Activated CD8-positive, alpha-beta T cell treated with anti-CD3 and anti-CD28 coated beads, Interleukin-2, amount 10 ng/mL, durations not matched to agents 7 days and 5 days (primary cell): ENCODE results near the gene UST. TPM values are rescaled to one million over a fixed set of nuclear protein-coding genes. Genes with fewer than 3 reads are reported as not detected.

Experiments used
- ATAC-seq: fragments of 150-1000 bp; cut with Tn5 transposase; one replicate; pipeline ENCODE4 v1.10.0; 2021; ENCODE audit warnings: moderate library complexity
- CTCF ChIA-PET: fragments of 350-600 bp; sonication (Branson Sonifier 250); formaldehyde crosslinking; loops from one replicate; lab custom pipeline; 2021; ENCODE audit warnings: antibody characterized with exemption; lab: Charles Lee
- POLR2A ChIA-PET: fragments of 350-600 bp; sonication (Branson Sonifier 250); formaldehyde crosslinking; loops from one replicate; lab custom pipeline; 2021; ENCODE audit warnings: antibody characterized with exemption; lab: Charles Lee
- DNase-seq: peaks from one replicate; pipeline ENCODE4 v3.0.0-alpha.2; 2020
- H3K27ac Mint-ChIP-seq: one replicate; pipeline ENCODE4 v1.8.0; 2021; ENCODE audit warnings: mild to moderate bottlenecking, mixed read lengths
- H3K27me3 Mint-ChIP-seq: one replicate; pipeline ENCODE4 v1.8.0; 2021; ENCODE audit warnings: low read depth, mixed read lengths
- H3K36me3 Mint-ChIP-seq: one replicate; pipeline ENCODE4 v1.8.0; 2021; ENCODE audit warnings: low read depth, mixed read lengths
- H3K4me1 Mint-ChIP-seq: one replicate; pipeline ENCODE4 v1.8.0; 2021; ENCODE audit warnings: low read depth, mixed read lengths
- H3K4me3 Mint-ChIP-seq: one replicate; pipeline ENCODE4 v1.8.0; 2021; ENCODE audit warnings: mild to moderate bottlenecking, mixed read lengths
- H3K9me3 Mint-ChIP-seq: one replicate; pipeline ENCODE4 v1.8.0; 2022; ENCODE audit warnings: mixed read lengths; ENCODE audit not compliant: insufficient read depth
- total RNA-seq, 2 experiments: library from RNA; stranded (reverse); gene quantifications; one replicate each; pipeline ENCODE4 v1.2.3, GENCODE V29; 2021

The UST gene
- total RNA-seq, 2 experiments from 2014 or later: 0.16 to 0.42 TPM

GRCh38 chr6:148711833-148712654 lies 34.8 kb upstream of the UST start:
- Mint-ChIP-seq H3K36me3 (no peaks in the 10 kb centered on the region), H3K27me3 (peaks cover 4% of the 10 kb centered on the region), H3K27ac (no peak overlapping the region), H3K4me1 (no peaks in the 10 kb centered on the region), H3K9me3 (peaks cover 14% of the 10 kb centered on the region), H3K4me3 (no peak overlapping the region)
- no peak for DNase-seq
- ChIA-PET POLR2A (no interaction called here), CTCF (no interaction called here)
- ATAC-seq: no peak

GRCh38 chr6:148713033-148713738 lies 33.6 kb upstream of the UST start:
- POLR2A ChIA-PET: no interaction called here
- Mint-ChIP-seq H3K9me3 (peaks cover 14% of the 10 kb centered on the region), H3K4me3 (no peak overlapping the region), H3K36me3 (no peaks in the 10 kb centered on the region), H3K27ac (no peak overlapping the region), H3K4me1 (no peaks in the 10 kb centered on the region), H3K27me3 (peaks cover 4% of the 10 kb centered on the region)
- DNase-seq (no peak), ATAC-seq (no peak)
- CTCF ChIA-PET: no interaction called here

GRCh38 chr6:148713921-148714320 lies 32.9 kb upstream of the UST start:
- no peak for DNase-seq
- Mint-ChIP-seq H3K4me1 (no peaks in the 10 kb centered on the region), H3K36me3 (no peaks in the 10 kb centered on the region), H3K27ac (no peak overlapping the region), H3K9me3 (peaks cover 14% of the 10 kb centered on the region), H3K27me3 (peaks cover 2% of the 10 kb centered on the region), H3K4me3 (no peak overlapping the region)
- CTCF ChIA-PET: no interaction called here
- POLR2A ChIA-PET: no interaction called here
- ATAC-seq: no peak

GRCh38 chr6:148716811-148717210 lies 30.0 kb upstream of the UST start:
- Mint-ChIP-seq H3K9me3 (peaks cover 14% of the 10 kb centered on the region), H3K27me3 (peaks cover 8% of the 10 kb centered on the region), H3K36me3 (no peaks in the 10 kb centered on the region), H3K4me3 (no peak overlapping the region), H3K4me1 (no peaks in the 10 kb centered on the region), H3K27ac (no peak overlapping the region)
- ATAC-seq (no peak), DNase-seq (no peak)
- POLR2A ChIA-PET: no interaction called here
- CTCF ChIA-PET: no interaction called here

- ATAC-seq: no peak
- Mint-ChIP-seq H3K36me3 (no peaks in the 10 kb centered on the region), H3K27ac (no peak overlapping the region), H3K4me3 (no peak overlapping the region), H3K9me3 (no peaks in the 10 kb centered on the region), H3K4me1 (no peaks in the 10 kb centered on the region), H3K27me3 (peaks cover 20% of the 10 kb centered on the region)
- DNase-seq: no peak
- ChIA-PET POLR2A (no interaction called here), CTCF (no interaction called here)
Measured at GRCh38 chr6:148720406-148720805, 26.4 kb upstream of the UST start.

- CTCF ChIA-PET: no interaction called here
- H3K4me3 Mint-ChIP-seq: no peak overlapping the region
- no peak for DNase-seq
Measured at GRCh38 chr6:148720897-148721296, 25.9 kb upstream of the UST start.

GRCh38 chr6:148723484-148723883 lies 23.3 kb upstream of the UST start:
- DNase-seq: no peak
- peaks cover 23% of the 10 kb centered on the region for H3K27me3 Mint-ChIP-seq
- CTCF ChIA-PET: interaction anchor here (1.2 kb wide), 1 partner anchor 145 kb away, joined by 3 read pairs; no protein-coding TSS in a partner anchor
- no peaks in the 10 kb centered on the region for H3K4me1 Mint-ChIP-seq
- no peak overlapping the region for H3K27ac Mint-ChIP-seq
- no peak overlapping the region for H3K4me3 Mint-ChIP-seq
- POLR2A ChIA-PET: no interaction called here
- H3K36me3 Mint-ChIP-seq: no peaks in the 10 kb centered on the region
- peaks cover 5% of the 10 kb centered on the region for H3K9me3 Mint-ChIP-seq
- no peak for ATAC-seq

More at GRCh38 chr6:148720897-148721296, 25.9 kb upstream of the UST start:
- H3K27me3 Mint-ChIP-seq: peaks cover 20% of the 10 kb centered on the region
- H3K4me1 Mint-ChIP-seq: no peaks in the 10 kb centered on the region
- no peak overlapping the region for H3K27ac Mint-ChIP-seq
- H3K9me3 Mint-ChIP-seq: no peaks in the 10 kb centered on the region
- POLR2A ChIA-PET: no interaction called here
- ATAC-seq: no peak
- H3K36me3 Mint-ChIP-seq: no peaks in the 10 kb centered on the region

GRCh38 chr6:148724428-148724827 lies 22.4 kb upstream of the UST start:
- Mint-ChIP-seq H3K9me3 (peaks cover 5% of the 10 kb centered on the region), H3K27me3 (peaks cover 28% of the 10 kb centered on the region), H3K4me1 (no peaks in the 10 kb centered on the region), H3K4me3 (no peak overlapping the region), H3K36me3 (no peaks in the 10 kb centered on the region), H3K27ac (no peak overlapping the region)
- ATAC-seq: no peak
- POLR2A ChIA-PET: no interaction called here
- CTCF ChIA-PET: no interaction called here
- no peak for DNase-seq

- H3K4me1 Mint-ChIP-seq: no peaks in the 10 kb centered on the region
- H3K9me3 Mint-ChIP-seq: peaks cover 5% of the 10 kb centered on the region
- peaks cover 21% of the 10 kb centered on the region for H3K27me3 Mint-ChIP-seq
- DNase-seq: no peak
- ChIA-PET POLR2A (no interaction called here), CTCF (no interaction called here)
- H3K4me3 Mint-ChIP-seq: no peak overlapping the region
- no peaks in the 10 kb centered on the region for H3K36me3 Mint-ChIP-seq
- ATAC-seq: no peak
- no peak overlapping the region for H3K27ac Mint-ChIP-seq
Measured at GRCh38 chr6:148727104-148727503, 19.7 kb upstream of the UST start.

- CTCF ChIA-PET: interaction anchor here (0.8 to 0.9 kb wide), 2 partner anchors 23 to 158 kb away, joined by 3 read pairs; no protein-coding TSS in a partner anchor
- no peak overlapping the region for H3K4me3 Mint-ChIP-seq
- H3K9me3 Mint-ChIP-seq: no peaks in the 10 kb centered on the region
- H3K36me3 Mint-ChIP-seq: no peaks in the 10 kb centered on the region
- H3K27ac Mint-ChIP-seq: no peak overlapping the region
- no peak for ATAC-seq
- DNase-seq: no peak
- no peaks in the 10 kb centered on the region for H3K4me1 Mint-ChIP-seq
- H3K27me3 Mint-ChIP-seq: peaks cover 7% of the 10 kb centered on the region
- POLR2A ChIA-PET: no interaction called here
Measured at GRCh38 chr6:148735989-148736388, 10.8 kb upstream of the UST start.

GRCh38 chr6:148736774-148737412 lies 9.9 kb upstream of the UST start:
- POLR2A ChIA-PET: no interaction called here
- Mint-ChIP-seq H3K9me3 (no peaks in the 10 kb centered on the region), H3K27ac (no peak overlapping the region), H3K36me3 (no peaks in the 10 kb centered on the region), H3K4me3 (no peak overlapping the region), H3K27me3 (peaks cover 12% of the 10 kb centered on the region), H3K4me1 (no peaks in the 10 kb centered on the region)
- ATAC-seq: no peak
- no peak for DNase-seq
- CTCF ChIA-PET: interaction anchor here (0.8 to 0.9 kb wide), 2 partner anchors 22 to 159 kb away, joined by 3 read pairs; no protein-coding TSS in a partner anchor

GRCh38 chr6:148737806-148738205 lies 9.0 kb upstream of the UST start:
- CTCF ChIA-PET: no interaction called here
- no peaks in the 10 kb centered on the region for H3K4me1 Mint-ChIP-seq
- no peak for ATAC-seq
- no peaks in the 10 kb centered on the region for H3K36me3 Mint-ChIP-seq
- no peak for DNase-seq
- H3K4me3 Mint-ChIP-seq: no peak overlapping the region
- POLR2A ChIA-PET: no interaction called here
- peaks cover 20% of the 10 kb centered on the region for H3K27me3 Mint-ChIP-seq
- no peak overlapping the region for H3K27ac Mint-ChIP-seq
- no peaks in the 10 kb centered on the region for H3K9me3 Mint-ChIP-seq
